PC-3 (cell line): ENCODE measurements around the gene PRKCD. TPM values are rescaled to one million over a fixed set of nuclear protein-coding genes. Genes with fewer than 3 reads are reported as not detected.

Experiments
- ATAC-seq: fragments of 200-7000 bp; cut with Tn5 transposase; 2 replicates; pipeline ENCODE4 v1.9.1; 2020; ENCODE audit warnings: mild to moderate bottlenecking, moderate library complexity
- BruUV-seq: library from RNA; stranded (reverse); fragments of 400-500 nt; replicated peaks from 2 replicates; lab custom pipeline; 2021; lab: Mats Ljungman, UMichigan
- CTCF ChIA-PET: fragments of 300-600 bp; sonication (Branson Sonifier 250); formaldehyde crosslinking; loops from one replicate; lab custom pipeline; 2022; ENCODE audit warnings: antibody characterized with exemption; lab: Charles Lee
- POLR2A ChIA-PET: fragments of 300-600 bp; sonication (Branson Sonifier 250); formaldehyde crosslinking; loops from one replicate; lab custom pipeline; 2022; ENCODE audit warnings: antibody characterized with exemption; ENCODE audit not compliant: unreplicated experiment; lab: Charles Lee
- DNase-seq: peaks from one replicate; pipeline ENCODE4 v3.0.0-alpha.2; 2015
- H2AFZ ChIP-seq: fragments of 300-600 bp; sonication (generic); 2 replicates; pipeline ENCODE4 v1.6.0; 2016; ENCODE audit warnings: antibody characterized with exemption, low read length
- H3F3A ChIP-seq: fragments of 300-600 bp; sonication (generic); one replicate; pipeline ENCODE4 v1.6.0; 2017; ENCODE audit warnings: antibody characterized with exemption, low read length, control low read depth, mild to moderate bottlenecking; ENCODE audit not compliant: unreplicated experiment
- H3K27ac ChIP-seq: fragments of 300-600 bp; sonication (generic); 2 replicates; pipeline ENCODE4 v1.5.1; 2016; ENCODE audit warnings: mild to moderate bottlenecking, low read length
- H3K27me3 ChIP-seq: fragments of 300-600 bp; sonication (generic); 2 replicates; pipeline ENCODE4 v1.6.1; 2016; ENCODE audit warnings: low read length, mixed read lengths
- H3K36me3 ChIP-seq: fragments of 300-600 bp; sonication (generic); 2 replicates; pipeline ENCODE4 v1.6.1; 2016; ENCODE audit warnings: low read depth, mixed run types, low read length, mixed read lengths
- H3K4me1 ChIP-seq: fragments of 300-600 bp; sonication (generic); 2 replicates; pipeline ENCODE4 v1.5.1; 2016; ENCODE audit warnings: low read length; ENCODE audit not compliant: insufficient read depth
- H3K4me2 ChIP-seq: fragments of 300-600 bp; sonication (generic); 2 replicates; pipeline ENCODE4 v1.6.0; 2016; ENCODE audit warnings: low read length
- H3K4me3 ChIP-seq: fragments of 300-600 bp; sonication (generic); 2 replicates; pipeline ENCODE4 v1.5.1; 2016; ENCODE audit warnings: mild to moderate bottlenecking, low read length, mixed read lengths
- H3K79me2 ChIP-seq: fragments of 300-600 bp; sonication (generic); 2 replicates; pipeline ENCODE4 v1.6.1; 2017; ENCODE audit warnings: low read length, mixed read lengths
- H3K9ac ChIP-seq: fragments of 300-600 bp; sonication (generic); 2 replicates; pipeline ENCODE4 v1.6.0; 2016; ENCODE audit warnings: mild to moderate bottlenecking, low read length
- H3K9me2 ChIP-seq: fragments of 300-600 bp; sonication (generic); replicated peaks from 2 replicates; pipeline ENCODE4 v1.6.1; 2016; ENCODE audit warnings: mixed run types, low read length, mixed read lengths
- H3K9me3 ChIP-seq: fragments of 300-600 bp; sonication (generic); 2 replicates; pipeline ENCODE4 v1.6.1; 2016; ENCODE audit warnings: low read length, mixed read lengths
- H4K20me1 ChIP-seq: fragments of 300-600 bp; sonication (generic); 2 replicates; pipeline ENCODE4 v1.6.1; 2016; ENCODE audit warnings: low read length, mixed read lengths
- CTCF ChIP-seq: fragments of 300-600 bp; sonication (generic); conservative IDR thresholded peaks from 2 replicates; pipeline ENCODE4 v1.5.1; 2017; ENCODE audit warnings: antibody characterized with exemption, low read depth, mild to moderate bottlenecking, low read length
- EZH2 ChIP-seq: fragments of 300-600 bp; sonication (generic); IDR thresholded peaks from one replicate; pipeline ENCODE4 v1.6.1; 2017; ENCODE audit warnings: antibody characterized with exemption, mild to moderate bottlenecking, low read length; ENCODE audit not compliant: unreplicated experiment
- EZH2phosphoT487 ChIP-seq: fragments of 300-600 bp; sonication (generic); IDR thresholded peaks from 2 replicates; pipeline ENCODE4 v1.6.1; 2018; ENCODE audit warnings: mild to moderate bottlenecking, antibody characterized with exemption, low read length, borderline replicate concordance
- intact Hi-C: fragments of 100-400 bp; cut with micrococcal nuclease; formaldehyde crosslinking; loops from 2 replicates; pipeline ENCODE4 v1.9.0; 2023
- total RNA-seq: library from RNA; depleted of rRNA; stranded (reverse); fragments of >200 nt; gene quantifications from 2 replicates; pipeline ENCODE4 v1.2.3, GENCODE V29; 2014

Gene PRKCD
- total RNA-seq, 1 experiment from 2014 or later = 7.8 TPM

- no peak overlapping the region for H3K4me2 ChIP-seq
- intact Hi-C loops = no loop called here
- no peak for DNase-seq
- ChIA-PET POLR2A (no interaction called here), CTCF (no interaction called here)
- no peaks in the 10 kb centered on the region for H3K27me3 ChIP-seq
- no peak overlapping the region for H3K4me3 ChIP-seq
- H3F3A ChIP-seq = no peaks in the 10 kb centered on the region
- H3K9me2 ChIP-seq = no peaks in the 10 kb centered on the region
- BruUV-seq = no TSS peak
- no peak for ATAC-seq
- no peaks in the 10 kb centered on the region for H3K9me3 ChIP-seq
- TF ChIP-seq EZH2 (no peak), EZH2phosphoT487 (no peak), CTCF (no peak)
- peaks cover 17% of the 10 kb centered on the region for H3K4me1 ChIP-seq
- no peak overlapping the region for H3K9ac ChIP-seq
- peaks cover 17% of the 10 kb centered on the region; the same call in 1 of the 2 replicates for H3K36me3 ChIP-seq
- H2AFZ ChIP-seq = no peak overlapping the region
- no peak overlapping the region for H3K27ac ChIP-seq
- no peaks in the 10 kb centered on the region for H4K20me1 ChIP-seq
- H3K79me2 ChIP-seq = no peaks in the 10 kb centered on the region
These were observed 29.6 kb downstream of the PRKCD start for GRCh38 chr3:53190659-53191058.

GRCh38 chr3:53191836-53192480 is 30.9 kb downstream of the PRKCD start:
- no peak overlapping the region for H3K27ac ChIP-seq
- H3K4me3 ChIP-seq = no peak overlapping the region
- H3K4me1 ChIP-seq = peaks cover 29% of the 10 kb centered on the region
- H3K9me2 ChIP-seq = no peaks in the 10 kb centered on the region
- CTCF ChIA-PET = interaction anchor here (0.6 kb wide), 1 partner anchor 77 kb away, joined by 3 read pairs; no protein-coding TSS in a partner anchor
- intact Hi-C loops = no loop called here
- no peak overlapping the region for H3K9ac ChIP-seq
- ATAC-seq (no peak), DNase-seq (no peak)
- BruUV-seq = no TSS peak
- no peaks in the 10 kb centered on the region for H3K27me3 ChIP-seq
- no peaks in the 10 kb centered on the region for H3F3A ChIP-seq
- POLR2A ChIA-PET = interaction anchor here (0.5 kb wide), 1 partner anchor 22 kb away, joined by 19 read pairs; no protein-coding TSS in a partner anchor
- TF ChIP-seq CTCF = no peak
- H3K4me2 ChIP-seq = no peak overlapping the region
- no peaks in the 10 kb centered on the region for H4K20me1 ChIP-seq
- H3K79me2 ChIP-seq = no peaks in the 10 kb centered on the region
- H2AFZ ChIP-seq = no peak overlapping the region
- peaks cover 14% of the 10 kb centered on the region; the same call in 1 of the 2 replicates for H3K36me3 ChIP-seq
- H3K9me3 ChIP-seq = no peaks in the 10 kb centered on the region

GRCh38 chr3:53192608-53193007 is 31.6 kb downstream of the PRKCD start:
- TF ChIP-seq EZH2phosphoT487 (no peak), CTCF (no peak), EZH2 (no peak)
- DNase-seq = no peak
- ChIA-PET CTCF (interaction anchor here (0.6 kb wide), 1 partner anchor 57 kb away, joined by 3 read pairs; no protein-coding TSS in a partner anchor), POLR2A (interaction anchor here (0.6 kb wide), 1 partner anchor 286 kb away, joined by 7 read pairs; no protein-coding TSS in a partner anchor)
- Histone ChIP-seq H3K9me3 (no peaks in the 10 kb centered on the region), H3K27me3 (no peaks in the 10 kb centered on the region), H4K20me1 (no peaks in the 10 kb centered on the region), H3K27ac (no peak overlapping the region), H3K4me1 (peaks cover 29% of the 10 kb centered on the region), H3K9ac (no peak overlapping the region), H2AFZ (no peak overlapping the region), H3K9me2 (no peaks in the 10 kb centered on the region), H3K36me3 (peaks cover 14% of the 10 kb centered on the region; the same call in 1 of the 2 replicates), H3K79me2 (no peaks in the 10 kb centered on the region), H3F3A (no peaks in the 10 kb centered on the region), H3K4me2 (no peak overlapping the region), H3K4me3 (no peak overlapping the region)
- BruUV-seq = no TSS peak
- no peak for ATAC-seq
- intact Hi-C loops = no loop called here
